Stimulated activated CD8-positive, alpha-beta memory T cell treated with anti-CD3 and anti-CD28 coated beads, Interleukin-12 subunit alpha, Interleukin-12 subunit beta, amount 100 ng/mL, for 24 hours (primary cell): Measurements from ENCODE around the gene CCT5.
"Not testable (repeated sequence)": the region's sequence is repeated elsewhere in the genome, so short reads cannot be mapped to it uniquely, and the experiment has no call there.

ENCODE experiments used
- DNase-seq: peaks from one replicate; pipeline ENCODE4 v3.0.0-alpha.2; 2020; ENCODE audit errors: extremely low read depth

CCT5 gene

DNA sequence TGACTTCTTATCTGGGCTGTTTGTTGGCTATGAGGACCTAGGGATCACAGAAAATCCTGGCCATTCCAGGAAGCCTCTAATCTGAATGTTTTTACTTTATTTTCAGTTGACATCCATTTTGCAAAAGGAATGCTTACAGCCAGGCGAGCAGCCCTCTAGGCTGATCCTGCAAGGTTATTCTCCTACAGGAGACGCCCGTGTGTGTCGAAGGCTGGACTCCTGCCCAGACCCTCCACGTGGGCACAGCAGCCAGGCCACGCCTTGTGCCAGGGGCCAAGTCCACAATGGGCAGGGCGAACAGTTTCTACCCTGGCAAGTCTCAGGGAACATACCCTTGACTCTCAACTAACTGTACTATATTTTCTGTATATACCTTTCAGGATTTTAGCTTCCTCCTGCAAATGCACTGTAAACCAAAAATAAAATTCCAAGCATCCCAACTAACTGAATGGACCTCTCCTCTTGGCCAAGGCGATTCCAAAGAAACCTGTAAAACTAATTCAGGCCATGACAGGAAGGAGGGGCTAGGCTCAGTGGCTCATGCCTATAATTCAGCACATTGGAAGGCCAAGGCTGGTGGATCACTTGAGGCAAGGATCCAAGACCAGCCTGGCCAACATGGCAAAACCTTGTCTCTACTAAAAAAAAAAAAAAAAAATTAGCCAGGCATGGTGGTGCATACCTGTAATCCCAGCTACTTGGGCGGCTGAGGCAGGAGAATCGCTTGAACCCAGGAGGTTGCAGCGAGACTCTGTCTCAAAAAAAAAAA lies 51.9 kb downstream of the CCT5 start:
- no peak for DNase-seq

DNA sequence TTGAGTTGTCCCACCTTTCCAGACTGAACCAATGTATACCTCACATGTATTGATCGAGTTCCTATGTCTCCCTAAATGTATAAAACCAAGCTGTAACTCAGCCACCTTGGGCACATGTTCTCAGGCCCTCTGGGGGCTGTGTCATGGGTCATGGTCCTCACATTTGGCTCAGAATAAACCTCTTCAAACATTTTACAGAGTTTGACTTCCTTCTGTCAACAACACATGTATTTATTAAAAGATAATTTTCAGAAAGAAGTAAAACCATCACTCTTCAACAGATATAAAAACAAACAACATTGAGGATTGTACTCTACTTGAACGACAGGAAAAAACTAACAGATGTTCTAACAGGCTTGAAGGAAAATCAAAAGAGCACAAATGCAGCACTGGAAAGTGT lies 53.1 kb downstream of the CCT5 start:
- no peak for DNase-seq

DNA sequence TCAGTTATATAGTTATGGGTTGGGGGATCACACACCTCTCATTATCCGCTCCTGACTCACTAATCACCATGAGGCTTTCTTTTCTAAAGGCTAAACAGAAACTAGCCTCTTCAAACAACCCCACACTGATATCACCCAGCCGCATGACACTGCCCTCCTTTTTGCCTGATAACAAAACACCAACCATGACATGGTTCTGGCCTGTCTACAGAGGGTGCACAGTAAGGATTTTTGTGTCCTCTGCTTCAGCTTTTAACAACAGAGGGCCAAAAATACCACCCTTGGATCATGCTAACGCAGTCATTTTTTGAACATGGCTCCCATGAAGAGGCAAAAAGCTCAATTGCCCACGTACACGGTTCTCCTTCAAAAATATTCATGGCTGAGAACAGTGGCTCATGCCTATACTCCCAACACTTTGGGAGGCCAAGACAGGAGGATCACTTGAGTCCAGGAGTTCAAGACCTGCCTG lies 53.7 kb downstream of the CCT5 start:
- DNase-seq, result no peak

DNA sequence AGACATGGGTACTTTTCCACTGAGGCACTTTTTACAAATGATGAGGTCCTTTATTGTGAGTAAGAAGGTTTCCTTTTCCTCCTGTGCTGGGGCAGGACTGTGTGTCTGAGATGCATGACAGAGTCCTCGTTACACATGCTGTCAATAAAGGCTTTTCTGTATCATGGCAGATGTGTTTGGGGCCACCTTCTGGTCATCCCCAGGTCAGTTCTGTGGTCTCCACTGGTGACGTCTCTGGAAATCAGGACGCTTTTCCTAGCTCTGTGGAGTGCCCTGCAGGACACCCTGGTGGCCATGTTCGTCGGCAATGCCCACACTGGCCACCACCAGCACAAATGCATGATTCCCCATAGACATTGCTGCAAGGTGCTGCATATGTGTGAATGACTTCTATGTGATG lies 54.9 kb downstream of the CCT5 start:
- DNase-seq, result no peak

DNA sequence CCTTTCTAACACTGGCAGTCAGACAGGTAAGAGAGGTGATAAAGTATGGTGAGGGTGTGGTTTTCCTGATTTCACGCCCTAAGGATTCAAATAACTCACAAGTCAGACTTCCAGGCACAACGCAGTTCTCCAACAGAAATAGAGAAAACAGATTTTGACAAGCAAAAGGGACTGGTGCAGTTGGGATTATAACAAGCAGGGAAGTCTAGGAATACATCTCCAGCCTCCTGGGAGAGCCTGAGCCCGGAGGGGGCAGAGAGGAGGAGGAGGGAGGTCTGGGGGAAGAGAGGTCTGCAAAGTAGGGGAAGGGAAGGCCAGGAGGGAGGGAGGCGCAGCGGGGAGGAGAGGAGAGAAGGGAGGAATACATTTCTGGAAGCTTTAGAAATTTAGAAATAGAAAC lies 56.0 kb downstream of the CCT5 start:
- no peak for DNase-seq

DNA sequence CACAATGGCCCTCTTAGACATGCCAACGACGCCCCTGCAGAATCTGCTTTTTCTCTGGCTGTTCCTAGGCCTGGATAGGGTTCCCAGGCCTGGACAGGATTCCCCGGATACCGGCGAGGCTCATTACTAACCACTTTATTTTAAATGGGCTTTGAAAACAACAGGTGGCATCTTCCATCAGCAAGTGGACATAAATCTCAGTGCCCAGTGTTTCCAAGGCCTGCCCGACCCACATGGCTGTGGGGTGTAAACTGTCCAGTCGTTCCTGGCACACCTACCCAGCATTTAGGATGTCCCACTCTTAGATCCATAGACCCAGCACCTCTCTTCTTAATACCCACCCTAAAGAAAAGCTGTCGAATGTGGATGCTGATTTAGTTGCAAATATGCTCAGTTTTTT lies 56.7 kb downstream of the CCT5 start:
- DNase-seq, result no peak

DNA sequence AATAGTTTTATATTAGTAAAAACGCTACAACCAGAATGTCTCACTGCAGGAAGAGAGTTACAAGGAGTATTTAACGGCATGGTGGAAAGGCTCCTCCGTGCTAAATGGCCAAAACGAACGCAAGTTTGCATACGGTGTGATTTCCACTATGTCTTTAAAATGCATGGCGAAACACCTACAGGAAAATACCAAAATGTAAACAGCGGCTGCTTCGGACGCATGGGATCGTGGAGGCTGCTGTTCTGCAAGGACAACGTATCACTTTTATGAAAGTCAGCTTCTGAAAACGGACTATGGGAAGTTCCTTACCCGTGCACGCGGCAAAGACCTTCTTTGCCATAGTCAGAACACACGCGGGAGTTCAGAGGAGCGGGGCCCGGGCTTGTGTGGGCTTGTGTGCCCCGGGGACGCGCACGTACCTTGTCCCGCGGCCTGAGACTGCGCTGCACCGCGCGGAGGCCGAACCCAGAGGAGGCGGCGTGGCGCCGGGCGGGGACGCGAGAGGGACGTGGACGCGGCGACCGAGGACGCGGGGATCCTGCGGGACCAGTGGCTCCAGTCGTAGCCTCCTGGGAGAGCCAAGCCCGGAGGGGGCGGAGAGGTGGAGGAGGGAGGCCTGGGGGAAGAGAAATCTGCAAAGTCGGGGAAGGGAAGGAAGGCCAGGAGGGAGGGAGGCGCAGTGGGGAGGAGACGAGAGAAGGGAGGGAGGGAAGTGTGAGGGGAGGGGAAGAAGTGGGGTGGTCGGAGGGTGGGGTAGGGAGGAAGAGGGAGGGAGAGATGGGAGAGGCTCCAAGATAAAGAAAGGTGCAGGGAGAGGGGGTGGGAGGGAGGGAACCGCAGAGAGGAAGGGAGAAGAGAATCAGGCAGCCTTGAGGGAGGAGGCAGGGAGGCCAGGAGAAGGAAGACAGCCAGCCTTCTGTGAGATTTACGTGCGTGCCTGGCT lies 57.4 kb downstream of the CCT5 start, which contains the start of gene CMBL:
CMBL (minus strand) TSS at position 697 of the 943 bp plus-strand sequence. CDS start 17,140 bp downstream, outside the sequence.
- no peak for DNase-seq

DNA sequence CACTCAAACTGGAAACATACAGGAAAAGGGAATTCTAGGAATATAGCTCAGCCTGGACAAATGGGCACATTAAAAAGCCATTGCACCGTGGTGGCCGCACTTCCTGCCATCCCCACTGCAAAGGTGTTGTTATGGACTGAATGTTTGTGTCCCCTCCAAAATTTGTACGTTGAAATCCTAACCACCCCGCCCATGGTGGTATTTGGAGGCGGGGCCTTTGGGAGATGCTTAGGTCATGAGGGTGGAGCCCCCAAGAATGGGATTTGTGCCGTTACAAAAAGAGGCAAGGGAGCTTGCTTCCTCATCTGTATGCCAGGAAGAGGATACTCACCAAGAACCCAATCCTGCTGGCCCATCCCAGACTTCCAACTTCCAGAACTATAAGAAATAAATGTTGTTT lies 58.8 kb downstream of the CCT5 start:
- DNase-seq, result no peak

DNA sequence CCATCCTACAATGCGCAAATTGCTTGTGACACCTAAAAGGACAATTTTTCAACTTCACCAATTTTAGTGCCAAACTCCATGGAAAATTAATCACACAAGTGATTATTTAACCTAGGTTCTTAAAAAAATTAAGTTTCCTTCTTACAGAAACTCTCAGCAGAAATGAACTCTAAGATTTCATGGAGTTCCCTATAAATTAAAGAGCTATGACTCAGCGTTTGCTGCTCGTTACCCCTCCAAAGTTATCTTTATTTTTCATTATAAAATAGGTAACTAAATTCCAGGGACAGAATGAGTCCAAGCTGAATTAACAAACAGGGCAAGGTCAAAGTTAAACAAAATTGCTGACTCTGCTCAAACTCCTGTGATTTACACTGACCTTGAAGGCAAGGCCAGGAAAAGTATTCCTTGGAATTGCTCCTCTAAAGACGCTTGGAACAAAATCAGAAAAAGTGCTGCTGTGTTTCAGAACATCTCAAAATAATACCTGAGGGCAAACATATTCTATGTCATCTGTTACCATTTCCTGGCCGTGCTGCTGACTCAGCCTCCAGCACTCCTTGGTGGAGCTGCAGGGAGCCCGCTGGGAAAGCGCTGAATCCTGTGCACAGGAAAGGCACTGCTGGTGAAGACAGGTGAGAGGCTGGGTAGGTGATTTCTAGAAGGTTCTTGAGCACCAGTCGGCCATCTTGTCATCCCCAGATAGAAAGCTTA lies 60.1 kb downstream of the CCT5 start:
- no peak for DNase-seq

DNA sequence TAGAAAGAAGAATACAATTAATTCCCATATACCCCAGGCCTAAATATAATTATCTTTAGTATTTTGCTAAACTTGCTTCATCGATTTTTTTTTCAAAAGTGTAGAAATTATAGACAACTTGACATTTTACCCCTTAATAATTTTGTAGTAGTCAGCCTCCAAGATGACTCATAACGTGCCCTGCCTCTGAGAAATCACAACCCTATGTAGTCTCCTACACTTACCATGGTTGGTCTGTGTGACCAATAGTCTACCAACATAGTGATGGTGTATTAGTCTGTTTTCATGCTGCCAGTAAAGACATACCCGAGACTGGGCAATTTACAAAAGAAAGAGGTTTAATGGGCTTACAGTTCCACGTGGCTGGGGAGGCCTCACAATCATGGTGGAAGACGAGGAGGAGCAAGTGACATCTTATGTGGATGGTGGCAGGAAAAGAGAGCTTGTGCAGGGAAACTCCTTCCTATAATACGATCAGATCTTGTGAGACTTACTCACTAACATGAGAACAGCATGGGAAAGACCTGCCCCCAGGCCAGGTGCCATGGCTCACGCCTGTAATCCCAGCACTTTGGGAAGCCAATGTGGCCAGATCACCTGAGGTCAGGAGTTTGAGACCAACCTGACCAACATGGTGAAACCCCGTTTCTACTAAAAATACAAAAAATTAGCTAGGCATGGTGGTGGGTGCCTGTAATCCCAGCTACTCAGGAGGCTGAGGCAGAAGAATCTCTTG lies 60.9 kb downstream of the CCT5 start:
- DNase-seq, result not testable (repeated sequence)

DNA sequence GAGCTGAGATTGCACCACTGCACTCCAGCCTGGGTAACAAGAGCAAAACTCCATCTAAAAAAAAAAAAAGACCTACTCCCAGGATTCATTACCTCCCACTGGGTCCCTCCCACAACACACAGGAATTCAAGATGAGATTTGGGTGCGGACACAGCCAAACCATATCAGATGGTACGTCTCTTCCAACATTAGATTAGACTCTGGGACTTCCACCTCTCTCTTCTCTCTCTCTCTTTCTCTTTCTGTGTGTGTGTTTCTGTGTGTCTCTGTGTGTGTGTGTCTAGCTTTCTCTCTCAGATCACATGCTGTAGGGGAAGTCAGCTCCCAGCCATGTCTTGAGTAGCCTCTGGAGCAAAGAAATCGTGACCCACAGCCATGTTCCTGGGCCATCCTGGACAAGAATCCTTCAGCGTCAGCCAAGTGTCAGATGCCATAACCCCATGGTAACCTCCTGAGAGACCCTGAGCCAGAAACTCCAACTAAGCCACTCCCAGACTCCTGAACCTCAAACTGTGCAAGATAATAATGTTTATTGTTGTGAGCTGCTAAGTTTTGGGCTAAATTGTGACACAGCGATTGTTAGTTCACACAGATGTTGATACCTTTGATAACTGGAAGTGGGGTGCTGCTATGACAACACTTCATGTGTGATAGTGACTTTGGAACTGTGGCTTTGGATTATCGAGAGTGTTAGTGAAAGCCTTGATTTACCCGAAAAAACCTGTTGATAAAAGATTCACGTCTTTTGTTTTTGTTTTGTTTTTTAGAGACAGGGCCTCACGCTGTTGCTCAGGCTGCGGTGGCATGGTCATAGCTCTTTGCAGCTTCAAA lies 61.7 kb downstream of the CCT5 start:
- no peak for DNase-seq

DNA sequence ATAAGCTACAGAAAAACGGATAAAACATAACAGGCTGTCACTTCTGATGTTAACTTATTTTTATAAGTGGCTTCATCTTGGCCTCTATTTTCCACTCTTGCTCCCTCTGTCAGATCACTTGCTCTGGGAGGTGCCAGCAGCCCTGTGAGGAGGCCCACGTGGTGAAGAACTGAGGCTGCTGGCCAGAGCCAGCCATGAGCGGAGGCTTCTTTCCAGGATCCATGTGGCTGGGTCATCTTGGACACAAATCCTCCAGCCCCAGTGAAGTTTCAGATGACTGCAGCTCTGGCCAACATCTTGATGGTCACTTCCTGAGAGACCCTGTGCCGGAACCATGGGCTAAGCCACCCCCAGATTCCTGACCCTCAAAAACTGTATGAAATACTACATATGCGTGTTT lies 65.1 kb downstream of the CCT5 start:
- DNase-seq, result no peak
